HK-2 (cell line): Measurements from ENCODE around the gene BCL2A1.
"Not testable (repeated sequence)": the region's sequence is repeated elsewhere in the genome, so short reads cannot be mapped to it uniquely, and the experiment has no call there.

Experiments
- DNase-seq: peaks from one replicate; pipeline ENCODE4 v3.0.0-alpha.2; 2018; ENCODE audit not compliant: unreplicated experiment

Gene BCL2A1

DNA sequence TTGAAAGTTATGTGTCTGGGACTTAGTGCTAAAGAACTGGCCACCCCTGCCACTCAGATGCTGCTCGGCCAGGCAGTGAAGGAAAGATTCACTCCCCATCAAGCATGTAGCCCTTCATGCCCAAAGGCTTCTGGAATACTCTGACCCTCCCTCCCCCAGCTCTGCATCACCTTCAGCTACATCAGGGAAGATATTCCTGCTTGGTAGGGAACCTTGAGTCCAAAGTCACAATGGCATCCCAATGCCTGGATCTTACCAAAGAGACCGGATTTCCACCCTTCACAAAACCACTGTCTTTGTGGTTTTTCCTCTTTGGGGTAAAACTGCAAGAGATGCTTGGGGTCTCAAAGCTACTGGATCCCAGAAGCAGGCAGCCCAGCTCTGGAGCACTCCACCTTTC, 18.2 kb upstream of the BCL2A1 start:
- DNase-seq = no peak

DNA sequence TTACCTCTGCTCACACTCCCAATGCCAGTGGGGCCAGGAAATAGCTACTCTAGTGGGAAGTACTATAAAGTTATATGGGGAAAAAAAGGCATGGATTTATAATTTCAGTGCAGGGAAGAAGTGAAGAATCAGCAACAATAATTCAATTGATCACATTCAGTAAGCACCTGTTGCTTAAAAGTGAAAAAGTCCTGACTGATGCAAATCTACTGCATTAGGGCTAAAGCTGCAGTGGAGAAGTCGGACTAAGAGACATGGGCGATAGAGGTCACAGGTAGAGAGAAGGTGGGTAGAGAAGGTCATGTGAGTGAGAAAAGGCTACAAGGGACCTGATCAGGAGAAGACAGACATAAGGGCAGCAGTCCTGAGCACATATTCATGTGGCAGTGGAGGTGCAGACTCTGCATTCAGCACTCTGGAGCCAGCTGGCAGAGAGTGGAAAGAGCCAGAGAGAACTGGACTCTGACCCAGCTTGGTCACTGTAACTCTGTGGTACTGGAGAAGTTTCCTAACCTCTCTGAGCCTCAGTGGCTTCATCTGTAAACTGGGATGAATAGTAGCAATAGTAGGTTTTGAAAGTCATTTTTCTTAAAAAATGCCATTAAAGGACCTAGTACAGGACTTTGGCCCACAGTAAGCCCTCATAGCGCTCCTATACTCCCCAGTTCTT, 17.6 kb upstream of the BCL2A1 start:
- no peak for DNase-seq

DNA sequence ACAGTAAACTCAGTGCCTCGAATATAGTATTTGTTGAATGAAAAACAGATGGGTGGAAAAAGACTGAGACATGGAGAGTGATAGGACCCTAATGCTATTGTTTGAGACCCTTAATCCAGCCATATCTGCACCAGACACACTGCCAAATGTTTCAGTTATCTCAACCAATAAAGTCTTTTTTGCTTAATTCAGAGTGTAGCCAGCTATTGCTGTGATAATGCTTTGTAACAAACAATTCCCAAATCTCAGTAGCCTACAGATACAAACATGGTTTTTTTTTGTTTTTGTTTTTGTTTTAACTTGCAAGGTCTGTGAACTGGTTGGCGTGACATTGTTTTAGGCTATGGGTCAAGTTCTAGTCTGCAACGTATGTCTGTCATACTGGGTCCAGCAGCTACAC, 17.0 kb upstream of the BCL2A1 start:
- no peak for DNase-seq

DNA sequence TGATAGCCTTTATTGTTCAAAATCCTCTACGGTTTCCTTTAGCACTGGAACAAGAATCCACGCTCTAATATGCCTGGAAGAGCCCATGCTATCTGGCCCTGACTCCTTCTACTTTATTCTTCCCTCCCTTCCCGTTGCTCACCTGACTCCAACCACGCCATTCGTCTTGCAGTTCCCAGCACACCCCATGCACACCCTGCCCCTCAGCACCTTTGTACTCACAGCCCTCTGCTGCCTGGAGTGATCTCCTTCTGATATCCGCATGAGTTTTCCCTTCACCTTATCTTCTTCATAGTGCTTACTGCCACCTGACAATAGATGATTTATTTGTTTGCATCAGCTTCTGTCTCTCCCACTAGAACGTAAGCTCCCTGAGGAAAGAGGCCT, 16.6 kb upstream of the BCL2A1 start:
- no peak for DNase-seq

DNA sequence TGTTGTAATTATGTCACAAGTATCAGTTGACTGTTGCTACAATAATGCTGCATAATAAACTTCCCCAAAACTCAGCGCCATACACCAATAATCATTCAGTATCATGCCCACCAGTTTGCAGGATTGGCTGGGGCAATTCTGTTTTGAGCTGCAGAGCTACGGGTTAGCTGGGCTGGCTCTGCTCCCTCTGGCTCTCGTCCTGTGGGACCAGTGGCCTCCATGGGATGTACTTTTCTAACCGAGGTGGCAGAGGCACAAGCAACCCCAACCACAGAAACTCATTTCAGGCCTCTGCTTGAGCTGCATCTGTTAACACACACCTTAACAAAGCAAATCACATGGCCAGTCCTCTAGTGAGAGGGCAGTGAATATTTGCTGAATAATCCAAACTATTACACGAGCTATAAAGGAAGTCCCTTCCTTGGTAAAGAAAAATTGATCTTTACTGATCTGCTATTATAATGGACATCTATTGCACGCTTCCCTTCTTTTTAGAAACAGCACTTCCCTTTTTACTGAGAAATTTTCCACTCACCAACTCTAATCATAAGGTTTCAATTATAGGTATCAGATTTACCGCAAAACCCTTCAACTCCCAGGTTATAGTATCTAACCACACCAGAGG, 10.9 kb upstream of the BCL2A1 start:
- no peak for DNase-seq

DNA sequence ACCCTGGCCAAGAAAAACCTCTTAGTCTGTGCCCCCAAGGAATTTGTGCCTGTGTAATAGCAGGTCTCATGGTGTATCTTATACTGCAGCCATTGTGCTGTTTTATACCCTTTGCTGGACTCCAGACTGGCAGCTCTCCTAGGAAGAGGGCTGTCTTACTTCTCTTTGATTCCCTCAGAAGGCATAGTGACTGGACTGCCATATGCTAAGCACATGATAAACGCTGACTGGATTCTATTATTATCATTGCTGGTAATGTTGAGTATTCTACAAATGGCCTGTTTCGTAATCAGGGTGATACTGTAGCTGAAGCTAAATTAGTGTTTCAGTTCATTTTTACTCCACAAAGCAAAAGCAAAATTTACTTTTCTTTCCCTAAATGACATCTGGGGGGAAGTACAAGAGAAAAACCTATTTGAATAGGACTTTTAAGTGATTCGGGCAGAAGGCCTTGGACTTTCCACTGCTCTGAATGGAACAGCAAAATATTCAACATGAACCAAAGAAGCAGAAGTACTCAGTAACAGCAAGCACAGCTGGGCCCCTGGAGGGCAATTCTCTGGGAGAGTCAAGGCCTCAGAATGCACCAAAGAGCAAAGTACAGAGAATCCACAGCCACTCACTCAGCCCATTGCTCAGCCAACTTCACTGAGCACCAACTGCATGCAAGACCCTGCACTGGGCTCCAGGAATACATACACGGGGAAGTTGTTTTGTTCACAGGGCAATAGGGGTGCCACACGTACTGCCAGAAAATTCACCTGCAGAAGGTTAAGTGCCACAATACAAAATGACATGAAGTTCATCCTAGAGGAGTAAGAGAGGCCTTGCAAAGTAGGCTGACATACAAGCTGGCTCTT, 7.9 kb upstream of the BCL2A1 start:
- no peak for DNase-seq

DNA sequence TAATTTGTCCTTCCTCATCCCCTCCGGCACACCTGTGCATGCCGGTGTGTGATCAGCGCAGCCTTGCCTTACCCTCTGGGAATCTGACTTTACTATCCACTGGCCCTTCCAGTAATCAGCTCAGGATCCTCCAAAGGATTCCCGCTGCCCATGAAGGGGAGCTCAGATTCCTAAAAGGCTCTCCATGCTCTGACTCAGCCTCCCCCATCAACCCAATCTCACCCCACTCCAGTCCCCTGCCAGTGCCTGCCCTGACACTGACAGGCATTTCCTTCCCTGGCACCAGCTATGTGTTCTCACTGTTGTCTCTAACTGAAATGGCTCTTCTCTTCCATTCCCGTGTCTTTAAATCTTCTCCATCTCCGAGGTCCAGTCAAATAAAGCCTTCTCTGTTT, 7.3 kb upstream of the BCL2A1 start:
- no peak for DNase-seq

DNA sequence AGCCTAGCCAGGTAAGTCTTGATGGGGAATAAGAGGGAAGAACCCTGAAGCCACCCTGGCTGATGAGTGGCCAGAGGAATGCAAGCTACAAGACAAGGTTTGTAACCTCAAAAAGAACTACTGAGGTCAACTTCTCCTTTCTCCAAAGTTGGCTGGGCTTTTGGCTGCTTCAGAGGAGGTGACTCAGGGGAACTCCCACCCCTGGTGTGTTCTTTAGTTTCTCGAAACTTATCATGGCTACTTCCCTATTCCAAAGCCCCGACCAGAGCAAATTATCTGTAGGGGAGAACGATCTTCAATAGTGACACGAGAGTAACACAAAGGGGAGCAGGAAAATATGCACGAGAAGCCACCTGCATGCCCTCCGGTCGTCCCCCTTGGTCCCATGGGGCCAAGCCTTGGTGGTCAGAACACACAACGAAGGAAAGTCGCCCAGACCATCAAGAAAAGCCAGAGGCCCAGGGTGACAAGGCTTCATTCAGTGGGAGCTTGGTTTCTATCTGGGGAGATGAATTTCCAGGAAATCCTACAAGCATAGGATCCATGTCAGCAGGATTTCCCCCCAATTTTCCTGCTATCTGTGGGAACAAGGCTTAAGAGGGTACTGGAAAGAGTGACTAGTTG, 6.5 kb upstream of the BCL2A1 start:
- no peak for DNase-seq

DNA sequence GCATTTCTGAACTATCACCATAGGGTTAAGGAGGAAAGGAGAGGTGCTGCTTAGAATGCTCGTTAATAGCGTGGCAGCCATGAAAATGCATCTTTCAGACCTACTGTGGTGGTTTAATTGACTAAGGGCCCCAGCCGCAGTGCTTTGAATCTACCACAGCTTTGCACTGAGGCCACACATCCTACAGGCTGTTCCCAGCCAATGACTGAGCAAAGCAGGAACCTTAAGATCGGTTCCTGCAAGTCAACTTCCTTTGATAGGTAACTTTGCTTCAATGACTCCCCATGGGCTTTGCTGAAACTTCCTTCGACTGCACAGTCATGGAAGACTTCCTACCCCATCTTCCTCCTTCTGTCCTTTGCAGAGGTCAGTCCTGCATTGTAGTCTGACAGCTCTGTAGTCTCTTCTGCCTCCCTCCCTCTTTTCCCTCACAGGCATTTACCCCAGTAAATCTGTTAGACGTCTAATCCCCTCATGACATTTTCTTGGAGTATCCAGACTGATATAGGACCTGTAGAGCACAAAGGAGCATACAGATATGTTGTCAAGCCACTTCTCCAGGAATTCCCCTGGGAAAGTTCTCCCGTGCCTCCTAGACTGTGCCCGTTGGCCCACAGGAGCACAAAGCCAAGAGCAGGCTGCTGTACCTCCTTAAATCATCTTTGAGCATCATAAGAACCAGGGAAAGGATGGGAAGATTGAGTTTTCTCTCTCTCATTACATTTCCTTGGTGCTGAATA, 2.6 kb upstream of the BCL2A1 start:
- no peak for DNase-seq

DNA sequence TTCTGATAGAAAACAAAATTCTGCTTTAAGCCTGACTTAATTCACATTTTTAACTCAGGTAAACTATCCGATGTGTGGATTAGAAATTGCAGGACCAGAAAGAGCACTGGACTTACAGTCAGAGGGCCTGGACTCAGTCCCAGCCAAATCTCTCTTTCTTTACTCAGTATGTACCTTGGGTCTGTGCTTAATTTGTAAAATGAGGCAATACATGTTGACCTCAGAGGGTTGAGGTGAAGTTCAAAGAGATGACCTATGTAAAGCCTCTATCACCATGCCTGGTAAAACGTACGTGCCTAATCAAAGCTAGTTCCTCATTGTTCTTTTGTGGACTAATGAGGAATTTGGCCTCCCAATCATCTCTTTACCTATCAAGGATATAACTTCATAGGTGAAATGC, 1.9 kb upstream of the BCL2A1 start:
- no peak for DNase-seq

DNA sequence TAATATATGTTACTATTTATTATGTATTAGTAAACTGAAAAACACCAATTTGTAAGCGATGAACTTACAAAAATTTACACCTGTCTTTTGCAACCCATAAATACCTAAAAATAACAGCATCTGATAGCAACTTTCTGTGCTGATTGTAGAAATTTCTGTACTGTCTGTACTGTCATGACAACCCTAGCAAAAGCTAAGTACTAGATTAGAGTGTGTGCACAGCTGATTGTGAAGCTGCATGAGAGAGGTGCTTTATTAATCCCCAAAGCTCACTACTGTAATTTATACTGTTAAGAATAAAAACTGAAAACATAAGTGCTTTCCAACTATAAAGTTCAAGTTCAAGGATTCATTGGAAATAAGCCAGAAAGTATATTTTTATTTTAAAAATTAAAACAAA, 815 bp downstream of the BCL2A1 start:
- no peak for DNase-seq

DNA sequence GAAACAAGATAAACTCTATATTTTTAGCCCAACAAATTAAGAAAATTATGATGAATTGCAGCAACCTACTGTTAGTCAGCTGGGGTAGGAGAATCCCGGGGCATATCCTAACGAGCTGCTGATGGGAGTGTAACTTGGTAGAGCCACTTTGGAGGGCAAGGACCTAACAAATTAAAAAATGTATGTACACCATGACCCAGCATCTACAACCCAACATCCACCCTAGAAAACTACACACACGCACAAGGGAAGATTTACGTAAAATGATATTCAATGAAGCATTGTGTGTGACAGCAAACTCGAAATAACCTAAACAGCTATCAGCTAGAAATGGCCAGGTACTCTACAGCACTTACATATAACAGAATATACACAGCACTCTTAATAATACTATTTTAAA, 1.9 kb downstream of the BCL2A1 start:
- DNase-seq = no peak

DNA sequence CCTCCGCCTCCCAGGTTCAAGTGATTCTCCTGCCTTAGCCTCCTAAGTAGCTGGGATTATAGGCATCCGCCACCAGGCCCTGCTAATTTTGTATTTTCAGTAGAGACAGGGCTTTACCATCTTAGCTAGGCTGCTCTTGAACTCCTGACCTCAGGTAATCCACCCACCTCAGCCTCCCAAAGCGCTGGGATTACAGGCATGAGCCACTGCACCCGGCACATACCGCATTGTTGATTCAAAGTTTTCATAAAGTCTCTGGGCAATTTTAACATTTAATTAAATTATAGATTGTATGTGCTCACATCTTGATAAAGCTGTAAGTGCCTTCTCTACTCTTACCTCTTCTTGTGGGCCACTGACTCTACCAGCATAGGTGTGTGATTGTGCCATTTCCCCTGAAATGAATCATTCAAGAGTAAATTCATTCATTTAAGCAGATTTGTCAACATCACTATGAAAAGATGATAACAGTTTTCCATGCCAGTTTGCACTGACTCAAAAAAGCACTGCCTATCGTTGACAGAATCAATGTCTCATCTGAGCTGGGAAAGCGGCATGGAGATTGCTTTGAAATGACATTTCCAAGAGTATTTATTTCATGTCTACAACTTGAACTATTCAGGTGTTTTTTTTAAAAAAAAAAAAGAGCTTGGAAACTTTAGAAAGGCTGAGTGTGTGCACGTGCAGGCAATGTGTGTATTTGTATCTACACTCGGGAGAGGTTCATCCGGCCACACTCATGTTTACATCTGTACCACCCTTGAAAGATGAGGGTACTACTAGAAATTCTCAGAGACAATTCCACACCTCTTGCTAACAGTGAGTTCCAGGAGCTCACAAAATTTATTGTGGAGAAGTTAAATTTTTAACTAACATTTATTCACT, 3.5 kb downstream of the BCL2A1 start:
- no peak for DNase-seq

DNA sequence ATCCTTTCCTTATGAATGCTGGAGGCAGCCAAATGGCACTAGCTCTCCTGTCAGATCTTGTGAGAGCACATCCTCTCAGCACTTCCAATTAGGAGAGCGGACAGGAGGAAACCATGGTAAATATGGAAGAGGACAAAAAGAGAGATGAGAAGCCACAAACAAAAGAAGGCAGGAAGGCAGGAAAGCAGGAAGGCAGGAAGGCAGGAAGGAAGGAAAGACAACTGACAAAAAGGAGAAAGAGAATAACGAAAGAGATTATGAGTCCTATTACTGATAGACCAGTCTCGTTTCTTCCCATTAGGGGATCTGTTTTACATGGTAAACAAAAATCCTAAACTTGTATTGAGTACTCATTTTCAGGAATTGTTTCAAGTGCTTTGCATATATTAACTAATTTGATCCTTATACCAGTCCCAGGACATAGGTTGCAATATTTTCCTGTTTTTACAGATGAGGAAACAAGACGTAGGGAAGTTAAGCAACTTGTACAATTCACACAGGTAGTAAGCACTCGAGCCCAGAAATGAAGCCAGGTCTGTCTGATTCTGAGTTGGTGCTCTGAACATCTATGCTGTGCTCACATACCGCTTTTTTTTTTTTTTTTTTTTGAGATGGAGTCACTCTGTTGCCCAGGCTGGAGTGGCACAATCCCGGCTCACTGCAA, 4.2 kb downstream of the BCL2A1 start:
- DNase-seq = no peak

DNA sequence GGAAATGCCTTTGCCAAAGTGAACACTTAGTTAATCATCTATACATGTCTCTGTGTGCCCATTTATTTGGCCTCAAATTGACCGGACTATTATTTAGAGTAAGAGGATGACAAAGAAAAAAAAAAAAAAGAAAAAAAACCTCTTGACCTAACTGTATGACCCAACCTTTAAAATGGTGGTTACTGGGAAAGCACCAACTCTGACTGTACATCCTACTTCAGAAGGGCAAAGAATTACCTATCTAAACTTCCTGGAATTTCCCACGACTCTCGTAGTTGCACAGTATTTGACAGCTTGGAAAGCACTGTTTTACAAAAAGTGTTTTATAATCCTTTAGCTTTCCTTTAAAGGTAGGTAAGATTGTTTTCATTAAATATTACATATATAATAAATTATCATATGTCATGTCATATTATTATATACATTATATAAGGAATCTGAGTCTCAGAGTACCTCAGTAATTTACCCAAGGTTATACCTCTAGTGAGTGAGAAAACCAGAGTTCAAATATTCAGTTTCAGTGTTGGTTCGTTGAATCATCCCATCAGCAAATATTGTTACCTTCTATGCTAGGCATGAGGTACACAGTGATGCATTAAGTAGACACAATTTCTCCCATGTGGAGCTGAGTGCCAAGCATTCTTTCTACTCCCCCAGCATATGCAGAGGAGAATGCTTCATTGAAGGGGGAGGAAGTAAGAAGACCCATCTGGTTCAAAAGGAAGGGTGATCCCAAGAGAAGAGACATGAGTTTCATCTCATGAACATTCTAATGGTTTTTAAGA, 5.0 kb downstream of the BCL2A1 start:
- DNase-seq = no peak

DNA sequence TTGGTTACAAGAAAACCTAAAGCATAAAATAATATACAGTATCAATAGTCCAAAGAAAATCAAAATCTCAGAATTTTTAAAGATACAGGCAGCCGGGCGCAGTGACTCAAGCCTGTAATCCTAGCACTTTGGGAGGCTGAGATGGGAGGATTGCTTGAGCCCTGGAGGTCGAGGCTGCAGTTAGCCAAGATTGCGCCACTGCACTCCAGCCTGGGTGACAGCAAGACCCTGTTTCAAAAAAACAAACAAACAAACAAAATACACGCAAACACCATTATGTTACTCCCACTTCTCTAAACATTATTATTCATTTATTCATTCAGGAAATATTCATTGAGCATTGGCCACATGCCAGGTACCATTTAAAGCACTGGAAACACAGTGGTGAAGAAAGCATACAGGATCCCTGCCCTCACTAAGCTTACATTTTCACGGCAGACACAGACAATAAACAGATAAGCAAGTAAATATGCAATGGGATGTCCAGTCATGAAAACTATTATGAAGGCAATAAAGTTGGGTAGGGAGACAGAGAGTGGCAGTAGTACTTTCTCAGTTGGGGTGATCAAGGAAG, 6.7 kb downstream of the BCL2A1 start:
- no peak for DNase-seq

DNA sequence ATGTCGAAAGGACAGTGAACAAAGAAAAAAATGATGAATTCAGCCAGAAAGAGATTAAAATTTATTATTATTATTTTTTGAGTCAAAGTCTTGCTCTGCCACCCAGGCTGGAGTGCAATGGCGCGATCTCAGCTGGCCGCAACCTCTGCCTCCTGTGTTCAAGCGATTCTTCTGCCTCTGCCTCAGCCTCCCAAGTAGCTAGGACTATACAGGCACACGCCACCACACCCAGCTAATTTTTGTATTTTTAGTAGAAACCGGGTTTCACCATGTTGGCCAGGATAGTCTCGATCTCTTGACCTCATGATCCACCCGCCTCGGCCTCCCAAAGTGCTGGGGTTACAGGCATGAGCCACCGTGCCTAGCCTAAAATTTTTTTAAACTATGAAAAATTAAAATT, 8.1 kb downstream of the BCL2A1 start:
- DNase-seq = not testable (repeated sequence)

DNA sequence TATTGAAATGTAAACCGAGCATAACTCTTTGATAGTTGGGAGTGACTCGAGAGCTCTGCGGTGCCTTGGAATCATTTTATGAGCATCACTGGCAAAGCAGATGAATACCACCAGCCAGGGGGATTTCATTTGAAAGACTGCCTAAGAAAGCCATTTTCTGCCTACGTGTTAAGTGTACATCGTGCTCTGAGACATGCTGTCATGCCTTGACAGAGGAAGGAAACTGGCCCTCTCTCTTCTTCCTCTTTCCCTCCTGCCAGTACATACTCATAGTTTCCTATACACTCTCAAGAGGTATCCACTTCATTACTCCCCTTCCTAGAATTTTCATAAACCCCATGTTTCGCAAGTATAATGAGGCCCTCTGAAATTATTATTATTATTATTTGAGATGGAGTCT, 8.8 kb downstream of the BCL2A1 start:
- no peak for DNase-seq

DNA sequence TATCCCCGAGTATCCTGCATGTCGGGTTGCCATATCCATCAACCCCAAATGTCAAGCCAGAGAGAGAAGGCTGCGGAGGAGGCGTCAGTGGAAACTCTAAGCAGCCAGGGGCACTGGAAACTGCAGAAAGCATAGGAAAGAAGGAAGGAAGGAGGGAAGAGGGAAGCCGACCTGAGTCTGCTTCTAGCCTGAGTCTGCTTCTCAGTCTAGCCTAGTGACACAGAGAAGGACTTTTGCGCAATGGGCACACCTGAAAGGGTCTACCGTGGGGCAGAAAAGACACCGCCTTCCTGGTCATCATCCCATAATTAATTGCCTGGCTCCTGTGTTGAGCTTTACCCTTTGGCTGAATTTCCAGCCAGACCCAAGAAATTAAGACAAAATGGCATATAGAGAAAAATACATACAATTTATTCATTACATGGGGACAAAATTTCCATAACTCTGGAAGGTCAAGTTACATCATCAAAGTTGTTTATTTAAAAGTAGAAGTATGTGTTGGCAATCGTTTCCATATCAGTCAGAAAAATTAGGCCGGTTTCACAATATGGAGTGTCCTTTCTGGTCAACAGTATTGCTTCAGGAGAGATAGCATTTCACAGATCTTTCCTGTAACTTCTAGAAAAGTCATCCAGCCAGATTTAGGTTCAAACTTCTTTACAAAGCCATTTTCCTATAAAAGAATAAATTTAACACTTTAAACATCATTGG, 10.3 kb downstream of the BCL2A1 start:
- DNase-seq = no peak
